Stimulated activated CD8-positive, alpha-beta memory T cell treated with anti-CD3 and anti-CD28 coated beads, Interleukin-7, amount 100 ng/mL, for 24 hours (primary cell): ENCODE measurements around the gene PLCB1.
"Not testable (repeated sequence)": the region's sequence is repeated elsewhere in the genome, so short reads cannot be mapped to it uniquely, and the experiment has no call there.

Source experiments
- DNase-seq: peaks from one replicate; pipeline ENCODE4 v3.0.0-alpha.2; 2020; ENCODE audit warnings: low read depth

Gene PLCB1

DNA sequence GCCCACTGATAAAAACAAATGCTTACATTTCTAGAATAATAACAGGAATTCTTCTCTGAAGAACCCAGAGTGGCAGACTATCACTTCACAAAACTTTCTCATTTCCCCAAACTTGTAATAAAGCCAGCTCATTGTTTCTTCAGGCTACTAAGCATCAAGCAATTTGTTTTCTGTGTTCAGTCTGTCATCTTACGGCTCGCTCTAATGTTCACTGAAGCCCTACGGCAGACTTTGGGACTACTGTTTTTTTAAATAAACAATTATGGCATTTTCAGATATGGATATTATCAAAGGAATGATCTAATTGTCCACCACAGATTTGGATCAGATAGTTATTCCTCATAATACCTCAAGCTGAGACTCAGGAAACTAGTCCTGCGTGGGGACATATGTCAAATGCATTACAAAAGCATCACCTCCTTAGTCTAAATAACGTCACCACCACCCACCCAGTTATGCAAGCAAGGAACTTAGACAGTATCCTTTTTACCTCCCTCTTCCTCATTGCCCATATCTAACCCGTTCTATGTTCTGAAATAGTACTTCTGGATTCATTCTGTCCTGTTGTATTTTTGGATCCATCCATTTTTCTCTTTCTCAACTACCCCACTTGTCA is 415.1 kb downstream of the PLCB1 start:
- DNase-seq: no peak

DNA sequence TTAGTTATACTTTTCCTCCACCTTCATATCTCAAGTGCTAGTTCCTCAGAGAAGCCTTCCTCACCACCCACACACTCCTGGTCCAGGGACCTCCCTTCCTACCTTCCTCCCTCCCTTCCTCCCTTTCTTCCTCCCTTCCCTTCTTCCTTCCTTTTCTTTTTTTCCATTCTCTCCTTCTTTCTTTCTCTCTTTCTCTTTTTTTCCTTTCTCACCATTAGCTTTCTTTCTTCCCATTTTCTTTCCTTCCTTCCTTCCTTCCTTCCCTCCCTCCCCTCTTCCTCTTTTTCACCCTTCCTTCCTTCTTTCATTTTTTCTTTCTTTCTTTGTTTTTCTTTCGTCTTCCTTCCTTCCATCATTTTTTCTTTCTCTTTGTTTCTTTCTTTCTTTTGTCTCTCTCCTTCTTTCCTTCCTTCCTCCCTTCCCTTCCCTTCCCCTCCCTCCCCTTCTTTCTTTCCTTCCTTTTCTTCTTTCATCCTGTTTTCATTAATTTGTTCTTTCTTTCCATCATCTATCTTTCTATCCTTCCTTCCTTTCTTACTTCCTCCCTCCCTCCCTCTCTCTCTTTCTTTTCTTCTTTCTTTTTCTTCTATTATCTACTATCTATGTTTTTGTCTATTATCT is 416.0 kb downstream of the PLCB1 start:
- no peak for DNase-seq

DNA sequence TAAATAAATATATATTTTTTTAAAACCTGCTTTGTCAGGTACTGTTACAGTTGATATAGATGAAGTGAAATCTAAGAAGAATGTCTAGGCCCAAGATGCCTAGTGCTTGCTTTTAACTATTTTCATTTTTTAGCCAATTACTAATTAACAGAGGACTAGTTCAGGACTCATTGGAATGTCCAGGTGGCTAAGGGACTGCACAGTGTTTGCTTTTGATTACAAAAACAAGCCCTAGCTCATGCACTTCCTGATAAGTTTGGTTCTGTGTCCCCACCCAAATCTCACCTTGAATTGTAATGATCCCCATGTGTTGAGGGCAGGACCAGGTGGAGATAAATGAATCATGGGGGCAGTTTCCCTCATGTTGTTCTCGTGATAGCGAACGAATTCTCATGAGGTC is 417.1 kb downstream of the PLCB1 start:
- no peak for DNase-seq

DNA sequence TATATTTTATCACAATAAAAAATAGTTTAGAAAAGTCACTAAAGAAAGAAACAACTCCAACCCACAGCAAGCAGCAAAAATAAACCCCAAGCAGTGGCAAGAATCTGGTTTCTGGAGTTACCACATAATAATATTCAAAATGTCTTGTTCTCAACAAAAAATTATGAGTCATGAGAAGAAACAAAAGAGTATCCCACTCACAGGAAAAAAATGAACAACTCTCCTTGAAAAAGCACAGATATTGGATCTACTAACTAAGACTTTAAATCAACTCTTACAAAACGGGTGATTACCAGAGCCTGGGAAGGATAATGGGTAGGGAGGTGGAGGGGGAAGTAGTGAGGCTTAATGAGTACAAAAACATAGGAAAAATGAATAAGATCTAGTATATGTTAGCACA is 425.6 kb downstream of the PLCB1 start:
- DNase-seq: no peak

DNA sequence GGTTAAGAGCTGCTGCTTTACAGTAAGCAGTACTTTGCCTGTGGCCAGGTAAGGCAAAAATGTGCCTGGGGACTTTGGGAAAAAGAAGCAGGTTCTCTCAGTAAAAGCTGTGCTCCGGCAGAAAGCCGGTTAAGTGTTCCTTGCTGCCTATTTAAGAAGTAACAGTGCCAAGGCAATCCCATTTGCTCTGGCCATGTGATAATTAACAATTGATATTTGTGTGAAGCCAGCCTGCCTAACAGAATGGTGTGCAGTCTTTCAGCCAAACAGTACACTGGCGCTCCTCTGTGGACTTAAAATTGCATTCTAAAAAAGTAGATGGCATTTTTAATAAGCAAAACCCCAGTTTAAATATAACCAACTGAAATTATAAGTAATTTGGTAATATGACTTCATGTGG is 430.3 kb downstream of the PLCB1 start:
- DNase-seq: no peak

DNA sequence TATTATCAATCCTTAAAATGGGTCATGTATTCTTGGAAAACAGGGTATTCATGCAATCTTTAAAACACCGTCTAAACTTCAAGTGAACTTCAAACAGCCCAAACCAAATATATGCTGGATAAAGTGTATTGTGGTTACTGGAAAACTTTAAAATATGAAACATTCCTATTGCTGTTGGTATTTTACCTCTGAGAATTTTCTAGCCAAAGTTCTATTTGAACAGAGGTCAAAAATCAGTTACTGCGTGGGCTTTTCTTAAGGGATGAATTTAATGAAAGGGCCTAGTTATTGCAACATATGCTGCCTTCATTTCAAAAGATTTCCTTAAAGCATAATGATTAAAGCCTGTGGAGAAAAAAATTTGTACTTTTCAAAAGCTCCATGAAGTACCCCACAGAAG is 436.0 kb downstream of the PLCB1 start:
- no peak for DNase-seq

DNA sequence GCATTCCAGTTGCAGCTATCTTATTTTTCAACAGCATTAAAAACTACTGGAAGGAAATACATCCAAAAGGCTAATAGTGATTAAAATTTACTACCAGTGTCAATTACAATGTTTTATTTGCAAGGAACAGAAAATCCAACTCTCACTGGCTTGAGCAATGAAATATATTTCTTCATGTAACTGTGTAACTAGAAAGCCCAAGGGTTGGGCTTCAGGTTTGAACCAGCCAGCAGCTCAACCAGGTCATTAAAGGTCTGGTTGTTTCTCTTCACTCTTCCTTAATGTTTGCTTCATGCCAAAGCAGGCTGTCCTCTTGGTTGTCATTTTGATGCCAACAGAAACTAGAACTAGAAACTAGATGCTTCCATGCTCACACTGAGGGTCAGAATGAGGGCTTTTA is 437.7 kb downstream of the PLCB1 start:
- DNase-seq: no peak

DNA sequence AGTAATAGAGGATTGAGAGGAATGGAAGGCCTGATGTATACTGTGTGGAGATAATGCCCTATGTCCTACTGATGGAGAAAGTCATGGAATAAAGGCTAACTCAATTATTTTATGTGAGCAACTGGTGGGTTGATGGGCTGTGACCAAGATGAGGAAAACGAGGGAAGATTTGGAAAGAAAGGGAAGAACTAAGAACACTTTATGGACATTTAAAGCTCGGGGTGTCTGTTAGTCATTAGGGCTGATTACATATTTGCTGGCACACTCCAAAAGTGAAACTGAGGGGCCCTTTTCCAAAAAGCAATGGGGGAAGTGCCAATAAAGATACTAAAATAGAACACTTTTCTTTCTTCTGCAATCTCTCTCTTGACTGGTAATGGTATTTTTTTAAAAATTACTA is 439.5 kb downstream of the PLCB1 start:
- no peak for DNase-seq

DNA sequence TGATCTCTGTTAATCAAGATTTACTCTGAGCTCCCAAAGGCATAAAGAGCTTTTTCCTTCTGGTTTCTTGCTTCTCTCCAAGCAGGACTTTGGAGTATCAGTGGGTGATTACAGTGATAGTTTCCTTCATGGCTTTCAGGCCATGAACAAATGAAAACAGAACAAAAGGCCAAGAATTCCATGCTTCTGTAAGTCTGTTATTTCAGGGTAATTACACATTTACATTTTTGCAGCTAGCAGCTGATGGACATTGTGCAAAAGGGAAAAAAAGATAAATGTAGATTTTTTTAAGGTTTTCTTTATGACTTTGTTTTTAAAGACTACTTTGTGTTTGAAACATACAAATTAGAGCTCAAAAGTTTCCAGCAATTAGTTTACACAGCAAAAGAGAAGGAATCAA is 441.6 kb downstream of the PLCB1 start:
- no peak for DNase-seq

DNA sequence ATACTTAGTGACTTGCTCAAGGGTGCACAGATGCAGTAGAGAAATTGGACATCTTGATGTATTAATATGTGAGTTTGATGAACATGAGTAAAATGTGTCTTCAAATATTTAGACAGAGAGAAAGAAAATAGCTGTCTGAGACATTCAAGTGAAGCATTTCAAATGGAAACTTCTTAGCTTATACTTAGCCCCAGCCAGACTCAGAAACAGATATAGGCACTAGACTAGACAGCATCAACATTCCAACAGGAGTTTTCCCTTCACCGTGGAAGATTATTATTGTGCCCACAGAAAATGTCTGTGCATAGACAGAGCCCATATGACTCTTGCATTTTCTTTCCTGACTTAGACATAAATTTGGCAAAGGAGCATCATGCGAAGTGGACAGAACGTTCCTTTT is 443.0 kb downstream of the PLCB1 start:
- no peak for DNase-seq

DNA sequence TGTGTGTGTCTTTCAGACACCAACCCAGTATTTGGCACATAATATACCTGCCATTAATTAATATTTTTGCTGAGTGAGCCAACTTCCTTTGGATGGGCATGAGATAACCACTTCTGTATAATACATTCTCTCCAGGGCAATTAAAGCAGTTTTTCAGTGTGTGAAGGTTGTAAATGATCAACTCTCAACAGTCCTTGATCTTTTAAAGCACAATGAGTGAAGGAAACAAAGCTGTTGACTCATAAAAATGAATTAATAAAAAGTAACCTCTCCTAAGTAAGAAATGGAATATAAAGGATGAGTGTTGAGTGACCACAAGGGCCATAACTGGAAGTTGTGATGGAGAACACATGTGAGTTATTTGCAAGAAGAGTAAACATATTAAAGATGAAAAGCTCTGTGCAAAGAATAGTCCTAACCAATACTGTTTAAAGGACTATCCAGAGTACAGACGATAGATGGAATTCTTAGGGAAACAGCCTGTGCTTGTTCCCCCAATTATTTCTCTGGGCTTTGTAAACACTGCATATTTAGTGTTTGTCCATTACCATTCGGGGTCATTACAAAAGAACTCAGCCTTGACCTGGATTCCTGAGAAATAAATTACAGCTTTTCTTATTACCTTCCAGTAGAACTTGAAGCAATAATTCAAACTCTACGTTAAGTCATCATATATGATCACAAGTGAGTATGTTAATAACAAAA is 446.2 kb downstream of the PLCB1 start:
- no peak for DNase-seq

DNA sequence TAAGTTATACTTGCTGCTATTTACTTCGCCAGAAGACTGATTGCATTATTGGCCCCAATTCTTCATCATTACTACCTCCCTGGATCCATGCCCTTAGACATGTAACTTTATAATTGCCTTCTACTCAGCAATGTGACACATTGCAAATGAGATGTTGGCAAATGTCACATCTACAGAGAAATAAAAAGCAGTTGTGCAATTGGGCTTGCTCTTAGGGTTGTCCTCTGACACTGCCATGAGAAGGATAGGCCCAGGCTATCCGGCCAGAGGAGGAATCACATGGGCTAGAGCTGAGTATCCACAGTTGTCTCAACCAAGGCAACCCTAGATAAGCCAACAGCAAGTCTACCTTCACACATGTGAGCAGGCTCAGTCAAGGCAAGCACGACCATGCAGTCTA is 447.0 kb downstream of the PLCB1 start:
- no peak for DNase-seq

DNA sequence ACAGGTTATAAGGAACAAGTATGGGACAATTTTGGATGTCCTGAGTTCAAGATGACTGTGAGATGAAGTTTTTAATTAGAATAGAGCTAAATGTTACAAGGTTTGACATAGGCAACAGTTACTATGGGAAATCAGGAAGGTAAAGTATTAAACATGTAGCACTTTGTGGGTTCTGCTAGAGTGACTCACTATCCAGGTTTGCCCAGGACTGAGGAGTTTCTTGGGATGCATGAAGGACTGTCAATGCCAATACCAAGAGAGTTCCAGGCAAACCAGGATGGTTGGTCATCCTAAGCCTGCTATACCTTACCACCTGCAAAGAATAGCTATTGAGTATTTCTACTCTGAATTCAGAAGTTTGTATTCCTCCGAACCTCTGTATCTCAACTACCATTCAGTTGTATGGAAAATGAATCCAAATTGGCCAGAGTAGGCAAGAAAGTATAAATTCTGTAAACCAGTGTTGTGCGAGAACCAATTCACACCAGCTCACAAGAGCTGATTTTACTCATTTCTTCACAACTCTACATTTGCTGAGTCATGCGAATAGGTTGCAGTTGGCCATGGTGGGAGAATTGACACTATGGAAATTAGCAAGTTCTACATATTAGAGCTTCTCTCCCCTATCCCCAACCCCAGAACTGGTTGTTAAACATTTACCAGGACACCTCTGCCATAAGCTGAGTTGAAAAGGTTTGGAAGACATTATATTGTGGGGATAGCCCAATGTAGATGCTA is 449.5 kb downstream of the PLCB1 start:
- no peak for DNase-seq

DNA sequence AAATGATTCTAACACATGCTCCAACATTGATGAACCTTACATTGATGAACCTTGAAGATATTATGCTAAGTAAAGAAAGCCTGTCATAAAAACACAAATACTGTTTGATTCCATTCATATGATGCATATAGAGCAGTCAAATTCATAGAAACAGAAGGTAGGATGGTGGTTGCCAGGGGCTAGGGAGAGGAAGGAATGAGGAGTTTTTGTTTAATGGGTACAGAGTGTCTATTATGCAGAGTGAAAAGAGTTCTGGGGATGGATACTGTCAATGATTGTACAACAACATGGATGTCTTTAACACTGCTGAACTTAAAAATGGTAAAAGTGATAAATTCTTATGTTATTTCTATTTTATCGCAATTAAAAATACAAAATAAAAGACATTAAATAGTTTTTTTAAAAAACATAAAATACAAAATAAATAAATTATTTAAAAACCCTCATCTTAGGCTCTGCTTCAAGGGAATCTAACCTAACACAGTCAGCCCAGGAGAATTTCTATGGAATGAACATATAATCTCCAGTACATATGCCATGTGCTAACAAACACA is 451.0 kb downstream of the PLCB1 start:
- DNase-seq: no peak

DNA sequence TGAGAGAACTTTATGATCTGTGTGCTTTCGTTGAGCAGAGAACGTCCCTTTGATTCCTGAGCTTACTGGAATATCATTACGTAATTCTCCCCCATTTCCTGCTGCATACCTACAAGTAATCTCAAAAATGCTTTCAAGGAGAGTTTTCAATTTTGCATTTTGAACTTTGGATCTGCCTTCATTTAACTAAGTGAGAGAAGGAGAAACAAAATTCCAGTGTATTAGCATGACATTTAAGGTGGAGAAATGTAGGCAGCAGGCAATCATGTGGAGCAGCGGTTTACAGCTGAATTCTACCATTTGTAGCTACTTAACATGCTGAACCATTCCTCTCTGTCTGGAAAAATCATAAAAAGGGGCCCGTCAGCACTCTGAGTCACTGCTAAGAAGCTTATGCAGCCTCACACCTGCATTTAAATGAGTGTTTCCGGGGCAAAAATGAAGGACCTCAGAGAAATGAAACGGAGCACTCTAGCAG is 451.5 kb downstream of the PLCB1 start:
- DNase-seq: no peak

DNA sequence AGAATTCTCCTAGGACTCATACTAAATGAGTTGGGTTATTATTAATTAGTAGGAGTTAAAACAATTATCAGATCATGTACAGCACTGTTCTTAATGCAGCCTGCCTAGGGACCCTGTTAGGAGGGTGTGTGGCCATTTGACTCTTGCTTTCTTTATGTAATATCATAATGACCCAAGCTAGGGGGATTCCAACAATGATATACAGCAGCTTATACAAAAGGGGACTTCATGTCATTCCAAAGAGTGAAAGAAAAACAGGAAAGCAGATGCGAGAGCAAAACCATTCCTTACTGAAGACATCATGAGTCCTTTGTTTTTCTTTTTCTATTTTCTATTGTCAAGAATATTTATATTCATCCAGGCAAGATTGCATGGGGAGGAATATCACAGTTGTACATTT is 455.2 kb downstream of the PLCB1 start:
- no peak for DNase-seq

DNA sequence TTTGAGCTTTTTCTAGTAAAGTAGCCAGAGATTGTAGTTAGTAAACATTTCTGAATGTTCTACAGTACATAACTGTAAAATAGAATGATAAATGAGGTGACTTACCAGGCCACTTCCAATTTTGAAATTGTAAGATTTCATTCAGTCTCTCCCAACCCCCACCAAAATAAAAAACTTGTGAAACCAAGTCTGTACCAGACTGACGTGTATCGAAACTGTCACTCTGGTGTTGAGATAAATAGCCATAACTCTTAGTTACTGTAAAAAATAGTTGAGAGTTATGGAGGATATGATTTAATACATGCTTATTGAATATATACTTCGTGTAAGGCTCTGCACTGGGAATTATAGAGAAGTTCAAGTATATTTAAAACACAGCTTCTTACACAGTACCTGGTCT is 455.7 kb downstream of the PLCB1 start:
- no peak for DNase-seq

DNA sequence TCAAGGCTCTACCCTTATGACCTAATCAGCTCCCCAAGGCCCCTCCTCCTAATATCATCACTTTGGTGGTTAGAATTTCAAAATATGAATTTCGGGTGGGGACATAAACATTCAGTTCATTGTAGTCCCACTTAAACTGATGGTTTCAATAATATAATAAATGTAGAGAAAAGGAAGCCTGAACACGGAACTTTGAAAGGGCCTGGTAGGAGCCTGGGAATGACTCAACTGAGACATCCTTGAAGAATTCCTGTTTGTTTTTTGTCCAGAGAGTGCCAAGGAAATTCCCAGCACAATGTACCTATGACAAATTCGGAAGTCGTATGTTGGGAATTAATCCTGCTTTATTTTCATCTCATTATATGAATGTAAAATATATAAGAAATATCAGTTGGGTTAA is 457.9 kb downstream of the PLCB1 start:
- no peak for DNase-seq

DNA sequence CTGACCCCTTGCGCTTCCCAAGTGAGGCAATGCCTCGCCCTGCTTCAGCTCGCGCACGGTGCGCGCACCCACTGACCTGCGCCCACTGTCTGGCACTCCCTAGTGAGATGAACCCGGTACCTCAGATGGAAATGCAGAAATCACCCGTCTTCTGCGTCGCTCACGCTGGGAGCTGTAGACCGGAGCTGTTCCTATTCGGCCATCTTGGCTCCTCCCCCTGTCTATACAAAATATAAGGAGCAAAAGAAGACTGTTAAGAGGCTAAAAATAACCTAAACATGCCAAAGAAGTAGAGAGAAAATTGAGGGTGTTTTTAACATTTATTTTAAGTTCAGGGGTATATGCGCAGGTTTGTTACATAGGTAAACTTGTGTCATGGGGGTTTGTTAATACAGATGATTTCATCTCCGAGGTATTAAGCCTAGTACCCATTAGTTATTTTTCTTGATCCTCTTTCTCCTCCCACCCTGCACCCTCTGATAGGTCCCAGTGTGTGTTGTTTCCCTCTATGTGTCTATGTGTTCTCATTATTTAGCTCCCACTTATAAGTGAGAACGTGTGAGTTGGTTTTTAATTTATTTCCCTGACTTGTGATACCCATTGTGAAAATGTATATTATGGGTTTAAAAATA is 469.0 kb downstream of the PLCB1 start:
- not testable (repeated sequence) for DNase-seq

DNA sequence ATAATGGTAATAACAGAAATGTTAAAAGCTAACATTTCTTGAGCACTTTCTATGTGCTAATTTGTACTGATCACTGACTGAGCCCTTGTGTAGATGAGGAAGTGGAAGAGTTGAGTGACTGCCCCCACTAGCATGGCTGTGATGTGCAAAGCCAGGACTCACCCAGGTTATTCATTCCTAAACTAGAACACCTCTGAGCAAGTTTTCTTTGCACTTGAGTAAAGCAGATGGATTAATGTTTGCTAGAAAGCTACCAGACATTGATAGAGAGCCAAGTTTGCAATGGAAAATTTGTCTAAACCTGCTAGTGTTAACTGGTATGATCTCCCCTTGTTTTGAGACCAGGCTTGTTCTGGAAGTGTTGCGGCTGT is 469.5 kb downstream of the PLCB1 start:
- DNase-seq: no peak

DNA sequence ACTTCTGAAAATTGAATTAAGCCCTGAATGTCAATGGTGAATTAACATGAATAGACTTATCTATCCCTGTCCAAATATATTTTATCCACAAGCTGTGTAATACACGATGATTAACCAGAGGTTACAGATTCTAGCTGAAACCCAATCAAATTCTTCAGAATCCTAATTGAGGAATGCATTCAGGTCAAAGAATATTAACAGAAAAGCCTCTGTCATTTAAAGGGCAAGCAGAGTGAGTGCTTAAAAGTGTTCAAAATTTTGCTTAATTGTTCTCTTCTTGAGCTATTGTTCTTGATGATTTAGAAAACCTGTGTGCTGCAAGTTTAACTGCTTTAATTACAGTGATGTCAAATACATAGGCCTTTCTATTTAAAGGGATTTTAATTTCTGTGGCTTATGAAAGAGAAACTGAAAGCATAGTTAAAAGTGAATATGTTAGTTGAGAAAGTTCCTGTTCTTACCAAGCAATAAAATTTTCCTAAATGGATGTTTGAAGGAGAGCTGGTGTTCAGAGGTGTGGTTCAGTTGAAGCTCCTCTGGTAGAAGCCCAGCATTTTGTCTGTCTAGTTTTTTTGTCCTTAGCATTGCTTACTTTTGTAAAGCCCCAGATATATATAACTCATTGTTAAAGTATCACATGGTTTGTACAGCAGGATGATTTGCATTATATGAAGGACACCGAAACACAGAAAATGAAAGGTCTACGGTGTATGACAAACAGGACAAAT is 470.5 kb downstream of the PLCB1 start:
- DNase-seq: no peak

DNA sequence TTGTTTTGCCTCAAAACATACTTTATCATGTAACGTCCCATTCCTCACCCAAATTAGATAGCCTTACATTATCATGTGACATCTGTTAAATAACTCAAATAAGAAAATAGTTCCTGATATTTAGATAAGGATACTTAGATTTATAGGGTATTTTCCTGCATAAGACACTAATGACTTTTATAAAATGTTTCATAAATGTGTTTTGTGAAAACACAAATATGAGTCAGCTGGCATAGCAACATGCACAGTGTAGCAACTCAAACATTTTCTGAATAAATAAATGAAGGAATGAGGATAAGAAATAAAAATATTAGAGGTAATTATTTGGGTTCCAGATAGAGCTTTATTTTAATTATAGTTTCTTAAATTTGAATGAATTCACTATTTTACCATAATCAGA is 476.4 kb downstream of the PLCB1 start:
- no peak for DNase-seq
